ENCODE measurements around the gene MMP27.
A peak's percentile ranks its signal among the peaks of the same experiment; 100 is the strongest.

MMP27 gene

GRCh38 chr11:102703826-102704493 lies 1.6 kb downstream of the MMP27 start:
- DNase-seq = no peak

DNA sequence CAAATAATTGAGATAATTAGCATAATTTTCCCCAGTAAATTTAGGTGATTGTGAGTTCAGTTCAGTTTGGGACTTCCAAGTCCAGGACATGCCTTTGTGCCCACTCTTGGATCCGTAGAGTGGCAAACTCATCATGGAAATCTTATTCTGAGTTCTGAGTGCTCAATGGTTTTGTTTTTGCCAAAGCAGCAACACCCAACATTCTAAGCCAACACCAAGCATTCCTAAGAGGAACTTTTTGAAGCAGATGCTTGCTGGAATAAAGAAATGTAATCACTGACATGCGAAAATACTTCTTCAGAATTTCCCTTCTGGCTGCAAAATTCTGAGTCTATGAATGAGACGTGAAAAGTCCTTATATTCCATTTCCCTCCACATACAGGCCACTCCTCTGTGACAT lies 10.4 kb downstream of the MMP27 start:
- DNase-seq = no peak

GRCh38 chr11:102685754-102686153 lies 19.8 kb downstream of the MMP27 start:
- no peak for DNase-seq

DNA sequence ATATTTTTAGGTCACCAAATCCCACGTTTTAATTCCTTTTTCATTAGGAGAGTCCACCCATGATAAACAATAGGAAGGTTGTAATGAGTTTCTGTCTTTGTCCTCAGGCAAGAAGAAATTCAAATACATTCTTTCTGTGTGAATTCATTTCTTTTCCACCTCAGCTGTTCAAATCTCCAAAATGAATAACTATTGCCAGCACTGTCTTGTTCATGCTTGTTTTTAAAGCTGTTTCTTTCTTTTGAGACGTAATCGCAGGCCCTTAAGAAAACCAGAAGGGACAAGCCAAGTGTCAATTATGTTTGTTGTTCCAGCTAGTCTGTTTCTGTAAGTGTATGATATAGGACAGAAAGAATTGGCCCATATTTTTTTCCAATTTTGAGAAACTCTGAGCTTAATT lies 20.2 kb downstream of the MMP27 start:
- no peak for DNase-seq

DNA sequence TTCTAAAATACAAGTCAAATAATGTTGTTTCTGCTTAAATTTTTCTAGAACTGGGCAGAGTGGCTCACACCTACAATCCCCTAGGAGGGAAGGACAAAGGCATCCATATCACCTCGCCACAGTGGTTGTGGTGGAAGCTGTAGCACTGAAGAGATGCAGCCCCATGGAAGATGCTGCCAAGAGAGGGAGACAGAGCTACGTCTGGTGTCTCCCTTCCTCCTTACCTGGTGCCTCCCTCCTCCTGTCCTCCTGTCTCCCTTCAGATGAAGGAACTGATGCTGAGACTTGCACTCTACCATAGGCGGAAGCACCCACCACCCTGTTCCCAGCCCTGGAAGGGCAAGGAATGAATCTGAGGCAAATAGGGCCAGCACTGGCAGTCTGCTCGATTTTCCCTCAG lies 22.3 kb downstream of the MMP27 start:
- no peak for DNase-seq

DNA sequence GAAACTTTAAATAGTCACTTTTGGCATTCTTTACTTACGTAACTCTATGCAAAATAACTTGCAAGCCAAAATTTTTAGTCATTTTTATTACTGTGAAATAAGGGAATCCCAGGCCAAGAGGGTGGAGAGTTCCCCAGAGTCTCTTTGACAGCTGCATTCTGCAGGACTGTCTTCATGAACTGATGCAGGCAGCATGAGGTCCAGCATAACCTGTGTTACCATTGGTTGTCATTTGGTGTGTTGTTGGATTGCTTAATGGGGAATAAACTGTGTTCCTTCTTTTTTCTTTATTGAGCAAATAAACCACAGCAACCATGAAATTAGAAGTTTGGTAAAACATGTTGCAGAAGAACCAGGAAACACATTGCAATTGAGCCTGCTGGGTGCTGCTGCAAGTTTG lies 24.6 kb downstream of the MMP27 start:
- DNase-seq = no peak

GRCh38 chr11:102678022-102678421 lies 27.5 kb downstream of the MMP27 start:
- no peak for DNase-seq

DNA sequence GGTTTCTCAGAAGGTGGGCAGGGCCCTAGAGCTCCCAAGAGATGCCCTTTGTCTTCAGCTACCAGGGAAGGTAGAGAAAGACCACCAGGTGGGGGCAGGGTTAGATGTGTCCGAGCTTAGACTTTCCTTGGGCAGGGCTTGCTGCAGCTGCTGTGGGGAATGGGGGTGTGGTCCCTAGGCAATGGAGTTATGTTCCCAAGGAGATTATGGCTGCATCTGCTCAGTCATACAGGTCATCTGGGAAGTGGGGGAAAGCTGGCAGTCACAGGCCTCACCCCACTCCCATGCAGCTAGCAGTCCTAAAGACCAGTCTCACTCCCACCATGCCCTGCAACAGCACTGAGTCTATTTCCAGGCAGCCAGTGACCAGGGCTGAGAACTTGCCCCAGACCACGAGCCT lies 29.5 kb downstream of the MMP27 start:
- DNase-seq = no peak

GRCh38 chr11:102669664-102670063 lies 35.9 kb downstream of the MMP27 start:
- no peak for DNase-seq

- peak; percentile 8 for DNase-seq
These were observed 39.1 kb downstream of the MMP27 start for GRCh38 chr11:102666331-102666957.

- no peak for DNase-seq
These were observed 41.4 kb downstream of the MMP27 start for GRCh38 chr11:102664001-102664752.

DNA sequence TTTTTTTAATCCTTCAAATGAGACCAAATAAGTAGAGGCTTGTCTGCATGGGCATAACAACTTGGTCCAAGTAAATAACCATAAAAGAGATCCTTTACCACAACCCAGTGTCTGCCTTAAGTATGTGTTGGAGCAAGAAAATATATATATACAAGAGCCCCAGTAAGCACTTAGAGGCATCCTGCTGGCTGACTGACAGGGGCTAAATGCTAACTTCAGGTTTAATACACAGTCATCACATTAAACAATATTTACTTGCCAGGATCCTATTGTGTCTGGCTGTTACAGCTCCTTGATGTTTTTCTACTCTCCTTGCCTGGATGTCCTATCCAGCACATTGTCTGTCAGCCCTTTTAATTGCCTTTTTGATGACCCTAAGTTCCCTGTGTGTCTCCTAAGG lies 43.0 kb downstream of the MMP27 start:
- DNase-seq = no peak

GRCh38 chr11:102661040-102661439 lies 44.5 kb downstream of the MMP27 start:
- DNase-seq = no peak

- no peak for DNase-seq
These were observed 49.0 kb downstream of the MMP27 start for GRCh38 chr11:102656528-102656927.

DNA sequence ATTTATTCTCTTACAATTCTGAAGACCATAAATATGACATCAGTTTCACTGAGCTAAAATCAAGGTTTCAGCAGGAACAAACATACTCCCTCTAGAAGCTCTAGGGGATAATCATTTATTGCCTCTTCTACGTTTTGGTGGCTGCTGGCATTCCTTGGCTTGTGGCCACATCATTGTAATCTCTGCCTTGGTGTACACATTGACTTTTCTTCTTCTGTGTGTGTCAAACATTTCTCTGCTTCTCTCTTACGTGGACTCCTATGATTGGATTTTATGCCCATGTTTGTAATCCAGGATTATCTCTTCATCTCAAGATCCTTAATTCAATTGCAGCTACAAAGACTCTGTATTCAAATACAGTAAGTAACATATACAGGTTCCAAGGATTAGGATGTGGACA lies 50.0 kb downstream of the MMP27 start:
- no peak for DNase-seq

- DNase-seq = no peak
These were observed 50.8 kb downstream of the MMP27 start for GRCh38 chr11:102654761-102655160.

GRCh38 chr11:102653744-102654291 lies 51.8 kb downstream of the MMP27 start:
- no peak for DNase-seq

GRCh38 chr11:102647430-102647829 lies 58.1 kb downstream of the MMP27 start:
- no peak for DNase-seq

DNA sequence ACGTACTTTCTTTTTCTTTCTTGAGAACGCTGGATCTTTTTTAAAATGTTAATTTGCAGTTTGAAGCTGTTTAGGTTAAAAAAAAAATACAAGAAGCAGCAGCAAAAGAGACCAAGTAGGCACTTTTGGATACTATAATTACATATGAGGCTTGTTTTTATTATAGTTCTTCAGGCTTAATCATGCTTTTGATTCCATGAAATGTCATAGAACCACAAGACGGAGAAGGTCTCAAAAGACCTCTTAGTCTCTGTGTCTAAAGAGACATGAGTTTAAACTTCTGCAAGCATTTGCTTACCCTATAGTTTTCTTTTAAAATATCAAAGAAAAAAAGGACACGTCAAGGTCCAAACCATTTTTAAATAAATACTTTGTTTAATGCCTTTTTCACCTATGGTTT lies 61.6 kb downstream of the MMP27 start:
- no peak for DNase-seq

All from NCI-H2029 (cell line).